HCT116 (cell line): ENCODE results near the gene PADI2. TPM values are rescaled to one million over a fixed set of nuclear protein-coding genes. Genes with fewer than 3 reads are reported as not detected.

ENCODE experiments used
- ATAC-seq: fragments of 200-7000 bp; cut with Tn5 transposase; 2 replicates; pipeline ENCODE4 v1.9.1; 2020; ENCODE audit warnings: mild to moderate bottlenecking, moderate library complexity
- BruUV-seq: library from RNA; stranded (reverse); fragments of 400-500 nt; replicated peaks from 2 replicates; lab custom pipeline; 2021; lab: Mats Ljungman, UMichigan
- CTCF ChIA-PET: fragments of 300-600 bp; sonication (Branson Sonifier 250); formaldehyde crosslinking; loops from one replicate; lab custom pipeline; 2021; ENCODE audit warnings: antibody characterized with exemption; lab: Charles Lee
- POLR2A ChIA-PET: fragments of 300-600, 350-600 bp; sonication (Branson Sonifier 250); formaldehyde crosslinking; loops from one replicate; lab custom pipeline; 2021; ENCODE audit warnings: antibody characterized with exemption; lab: Charles Lee
- RAD21 ChIA-PET, 2 experiments: fragments of 300-600 bp; sonication (Branson Sonifier 250); formaldehyde crosslinking; loops; one replicate each; lab custom pipeline; 2023; ENCODE audit warnings: low total read pairs in 2 of 2; ENCODE audit not compliant: uncharacterized antibody in 2 of 2, unreplicated experiment in 2 of 2, low non-redundant PET in 1 of 2; lab: Charles Lee
- DNase-seq: peaks from one replicate; pipeline ENCODE4 v3.0.0-alpha.2; 2010; ENCODE audit warnings: low read depth, low spot score
- H2AFZ ChIP-seq: fragments of 200-600 bp; shearing (Covaris generic), sonication (generic); 2 replicates; pipeline ENCODE4 v1.6.1; 2017; ENCODE audit warnings: low read depth, mixed run types, mixed read lengths, antibody characterized with exemption, low read length; ENCODE audit not compliant: poor library complexity, severe bottlenecking
- H3K27ac ChIP-seq: 2 replicates; pipeline ENCODE4 v1.5.1; 2012; ENCODE audit warnings: low read depth, low read length
- H3K27me3 ChIP-seq: fragments of 200-600 bp; sonication (generic); 2 replicates; pipeline ENCODE4 v1.6.1; 2016; ENCODE audit warnings: mixed run types, low read length, mixed read lengths; ENCODE audit not compliant: insufficient read depth
- H3K36me3 ChIP-seq, 2 experiments: fragments of 200-500 bp in 1 of 2; fragments of 200-600 bp in 1 of 2; sonication (Bioruptor generic) in 1 of 2; sonication (generic) in 1 of 2; 2 replicates each; pipeline versions ENCODE4 v1.5.1 to v1.6.1; 2014 to 2016; ENCODE audit warnings: low read length in 2 of 2, inconsistent platforms in 1 of 2, mixed read lengths in 1 of 2, mixed run types in 1 of 2; ENCODE audit not compliant: insufficient read depth in 2 of 2, control insufficient read depth in 1 of 2
- H3K4me1 ChIP-seq, 2 experiments: fragments of 200-600 bp in 1 of 2; sonication (generic) in 1 of 2; 2 replicates each; pipeline versions ENCODE4 v1.5.1 to v1.6.1; 2012 to 2017; ENCODE audit warnings: low read length in 2 of 2, inconsistent platforms in 1 of 2, mild to moderate bottlenecking in 1 of 2, mixed read lengths in 1 of 2, mixed run types in 1 of 2, moderate library complexity in 1 of 2; ENCODE audit not compliant: insufficient read depth in 2 of 2, control insufficient read depth in 1 of 2
- H3K4me2 ChIP-seq: fragments of 200-600 bp; sonication (generic); 2 replicates; pipeline ENCODE4 v1.6.1; 2017; ENCODE audit warnings: mixed run types, low read length, mixed read lengths
- H3K4me3 ChIP-seq, 2 experiments: fragments of 200-600 bp in 1 of 2; sonication (generic) in 1 of 2; replicated peaks in 1 of 2; 2 replicates each; pipeline ENCODE4 v1.5.1; 2011 to 2016; ENCODE audit warnings: low read length in 2 of 2, control low read depth in 1 of 2, low read depth in 1 of 2, mild to moderate bottlenecking in 1 of 2, mixed read lengths in 1 of 2, mixed run types in 1 of 2
- H3K79me2 ChIP-seq: fragments of 200-600 bp; sonication (generic); 2 replicates; pipeline ENCODE4 v1.6.1; 2017; ENCODE audit warnings: mild to moderate bottlenecking, mixed run types, low read length, moderate library complexity, mixed read lengths; ENCODE audit not compliant: insufficient read depth
- H3K9ac ChIP-seq: fragments of 200-600 bp; sonication (generic); 2 replicates; pipeline ENCODE4 v1.6.1; 2016; ENCODE audit warnings: low read length, mixed read lengths
- H3K9me2 ChIP-seq: fragments of 200-600 bp; sonication (generic), shearing (Covaris generic); 2 replicates; pipeline ENCODE4 v1.6.1; 2017; ENCODE audit warnings: mixed run types, mild to moderate bottlenecking, moderate library complexity; ENCODE audit not compliant: insufficient read depth
- H3K9me3 ChIP-seq, 2 experiments: fragments of 200-500 bp in 1 of 2; fragments of 200-600 bp in 1 of 2; sonication (Bioruptor generic) in 1 of 2; sonication (generic) in 1 of 2; 2 replicates each; pipeline ENCODE4 v1.6.1; 2014 to 2017; ENCODE audit warnings: low read length in 2 of 2, mixed read lengths in 2 of 2, inconsistent platforms in 1 of 2, low read depth in 1 of 2, mild to moderate bottlenecking in 1 of 2, mixed run types in 1 of 2, moderate library complexity in 1 of 2; ENCODE audit not compliant: control insufficient read depth in 1 of 2, insufficient read depth in 1 of 2
- H4K20me1 ChIP-seq: fragments of 200-600 bp; sonication (generic), shearing (Covaris generic); 2 replicates; pipeline ENCODE4 v1.6.1; 2017; ENCODE audit warnings: mixed run types, mild to moderate bottlenecking, moderate library complexity; ENCODE audit not compliant: insufficient read depth
- CEBPB ChIP-seq: IDR thresholded peaks from 2 replicates; pipeline ENCODE4 v1.6.1; 2012; ENCODE audit warnings: low read depth
- EGR1 ChIP-seq: IDR thresholded peaks from 2 replicates; pipeline ENCODE4 v1.6.1; 2012; ENCODE audit warnings: low read depth
- EZH2 ChIP-seq: fragments of 200-600 bp; sonication (generic); IDR thresholded peaks from 2 replicates; pipeline ENCODE4 v1.6.1; 2017; ENCODE audit warnings: antibody characterized with exemption, mixed run types
- EZH2phosphoT487 ChIP-seq: fragments of 200-600 bp; IDR thresholded peaks from 2 replicates; pipeline ENCODE4 v1.6.1; 2018; ENCODE audit warnings: antibody characterized with exemption, borderline replicate concordance
- FOSL1 ChIP-seq: IDR thresholded peaks from 2 replicates; pipeline ENCODE4 v1.6.1; 2012; ENCODE audit warnings: low read depth
- RAD21 ChIP-seq: IDR thresholded peaks from 2 replicates; pipeline ENCODE4 v1.6.1; 2012; ENCODE audit warnings: low read depth, mild to moderate bottlenecking
- SIN3A ChIP-seq: IDR thresholded peaks from 2 replicates; pipeline ENCODE4 v1.6.1; 2012; ENCODE audit warnings: low read depth
- SP1 ChIP-seq: IDR thresholded peaks from 2 replicates; pipeline ENCODE4 v1.6.1; 2012; ENCODE audit warnings: low read depth
- TCF7L2 ChIP-seq: IDR thresholded peaks from 2 replicates; pipeline ENCODE4 v1.7.0; 2011; ENCODE audit warnings: borderline replicate concordance, inconsistent platforms; ENCODE audit not compliant: insufficient read depth, insufficient read length; ENCODE audit errors: extremely low read depth
- YY1 ChIP-seq: IDR thresholded peaks from 2 replicates; pipeline ENCODE4 v1.6.1; 2011; ENCODE audit warnings: low read length, low read depth, moderate library complexity, mild to moderate bottlenecking; ENCODE audit not compliant: insufficient replicate concordance; ENCODE audit errors: extremely low read depth
- ZNF274 ChIP-seq: fragments of 200-500 bp; sonication (Bioruptor generic); IDR thresholded peaks from 2 replicates; pipeline ENCODE4 v1.6.1; 2014; ENCODE audit warnings: mild to moderate bottlenecking, low read depth, low read length, inconsistent platforms
- intact Hi-C: fragments of 100-400 bp; cut with micrococcal nuclease; formaldehyde crosslinking; loops from 2 replicates; pipeline ENCODE4 v1.10.0; 2022
- total RNA-seq: library from RNA; stranded (reverse); gene quantifications from one replicate; pipeline ENCODE4 v1.2.1, GENCODE V29; 2021; ENCODE audit not compliant: unreplicated experiment
- TF ChIP-seq, protein P1 (sequence below): IDR thresholded peaks from 2 replicates; pipeline ENCODE4 v1.6.1; 2012
- TF ChIP-seq, protein P2 (sequence below): IDR thresholded peaks from 2 replicates; pipeline ENCODE4 v1.6.1; 2012

PADI2 gene
- total RNA-seq, 1 experiment from 2014 or later, result 2.7 TPM

DNA sequence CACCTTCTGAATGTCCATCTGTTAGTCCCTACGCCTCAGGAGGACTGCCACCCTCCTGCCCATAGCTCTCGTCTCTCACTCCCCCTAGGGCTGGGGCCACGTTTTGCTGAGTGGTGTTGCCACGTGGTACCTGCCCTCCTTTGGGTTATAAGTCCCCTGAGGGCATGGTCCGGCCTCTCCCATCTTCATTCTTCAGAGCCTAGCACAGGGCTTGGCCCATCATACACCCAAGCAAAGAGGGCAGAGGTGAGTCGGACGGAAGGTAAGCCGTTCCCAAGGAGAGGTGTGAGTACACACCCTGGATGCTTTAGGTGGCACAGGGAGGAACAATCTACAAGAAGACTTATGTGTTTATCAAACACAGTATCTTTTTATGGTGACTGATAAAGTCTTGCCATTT, 10.9 kb downstream of the PADI2 start:
- H3K4me2 ChIP-seq, result no peak overlapping the region
- H3K4me1 ChIP-seq, result no peaks in the 10 kb centered on the region
- no peaks in the 10 kb centered on the region for H3K36me3 ChIP-seq
- H3K9me3 ChIP-seq, result no peaks in the 10 kb centered on the region
- no peaks in the 10 kb centered on the region for H4K20me1 ChIP-seq
- no peak overlapping the region for H2AFZ ChIP-seq
- intact Hi-C loops, result no loop called here
- DNase-seq (no peak), ATAC-seq (no peak)
- H3K27me3 ChIP-seq, result no peaks in the 10 kb centered on the region
- RAD21 ChIA-PET, result no interaction called here
- H3K4me3 ChIP-seq, result no peak overlapping the region
- TF ChIP-seq EZH2phosphoT487 (no peak), TCF7L2 (no peak), EGR1 (no peak), ZNF274 (no peak), SP1 (no peak)
- TF ChIP-seq, protein P1, sequence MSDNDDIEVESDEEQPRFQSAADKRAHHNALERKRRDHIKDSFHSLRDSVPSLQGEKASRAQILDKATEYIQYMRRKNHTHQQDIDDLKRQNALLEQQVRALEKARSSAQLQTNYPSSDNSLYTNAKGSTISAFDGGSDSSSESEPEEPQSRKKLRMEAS, result no peak
- TF ChIP-seq, protein P2, sequence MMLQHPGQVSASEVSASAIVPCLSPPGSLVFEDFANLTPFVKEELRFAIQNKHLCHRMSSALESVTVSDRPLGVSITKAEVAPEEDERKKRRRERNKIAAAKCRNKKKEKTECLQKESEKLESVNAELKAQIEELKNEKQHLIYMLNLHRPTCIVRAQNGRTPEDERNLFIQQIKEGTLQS, result no peak
- POLR2A ChIA-PET, result no interaction called here
- BruUV-seq, result no TSS peak
- no peak overlapping the region for H3K9ac ChIP-seq
- no peaks in the 10 kb centered on the region for H3K79me2 ChIP-seq
- no peak overlapping the region for H3K27ac ChIP-seq
- CTCF ChIA-PET, result no interaction called here
- H3K9me2 ChIP-seq, result no peaks in the 10 kb centered on the region

DNA sequence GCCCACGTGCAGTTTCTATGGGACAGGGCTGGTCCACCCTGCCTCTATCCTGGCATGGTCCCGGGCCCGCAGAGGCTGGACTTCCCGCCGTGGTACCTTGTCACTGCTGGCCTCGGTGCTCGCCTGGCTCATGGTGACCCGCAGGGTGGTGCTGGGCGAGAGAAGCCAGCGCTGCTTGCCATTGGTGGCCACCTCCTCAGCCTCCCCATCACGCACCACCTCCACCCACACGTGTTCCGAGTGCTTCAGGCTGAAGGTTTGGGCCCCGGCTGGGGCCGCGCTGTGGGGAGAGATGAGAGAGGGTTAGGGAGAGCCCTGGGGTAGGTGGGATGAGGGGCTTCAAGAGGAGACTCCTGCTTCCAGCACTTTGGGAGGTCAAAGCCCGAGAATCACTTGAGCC, 14.5 kb downstream of the PADI2 start:
- no peak overlapping the region for H3K27ac ChIP-seq
- intact Hi-C loops, result no loop called here
- H3K9ac ChIP-seq, result no peak overlapping the region
- no peaks in the 10 kb centered on the region for H4K20me1 ChIP-seq
- no peaks in the 10 kb centered on the region for H3K4me1 ChIP-seq
- H3K4me3 ChIP-seq, result no peak overlapping the region
- RAD21 ChIA-PET, result no interaction called here
- no peaks in the 10 kb centered on the region for H3K9me2 ChIP-seq
- H3K9me3 ChIP-seq, result no peaks in the 10 kb centered on the region
- CTCF ChIA-PET, result no interaction called here
- TF ChIP-seq CEBPB (no peak), EZH2 (no peak), RAD21 (no peak), SIN3A (no peak), YY1 (no peak), FOSL1 (no peak)
- TF ChIP-seq, all 23 proteins: peak for 0
- no peak for DNase-seq
- H3K27me3 ChIP-seq, result no peaks in the 10 kb centered on the region
- no peaks in the 10 kb centered on the region for H3K79me2 ChIP-seq
- H3K4me2 ChIP-seq, result no peak overlapping the region
- no peak overlapping the region for H2AFZ ChIP-seq
- no TSS peak for BruUV-seq
- H3K36me3 ChIP-seq, result no peaks in the 10 kb centered on the region
- POLR2A ChIA-PET, result no interaction called here
- no peak for ATAC-seq
